HCT116 (cell line): ENCODE data around the gene CALHM1. TPM values are rescaled to one million over a fixed set of nuclear protein-coding genes. Genes with fewer than 3 reads are reported as not detected.

Source experiments
- ATAC-seq: fragments of 200-7000 bp; cut with Tn5 transposase; 2 replicates; pipeline ENCODE4 v1.9.1; 2020; ENCODE audit warnings: mild to moderate bottlenecking, moderate library complexity
- BruUV-seq: library from RNA; stranded (reverse); fragments of 400-500 nt; replicated peaks from 2 replicates; lab custom pipeline; 2021; lab: Mats Ljungman, UMichigan
- CTCF ChIA-PET: fragments of 300-600 bp; sonication (Branson Sonifier 250); formaldehyde crosslinking; loops from one replicate; lab custom pipeline; 2021; ENCODE audit warnings: antibody characterized with exemption; lab: Charles Lee
- POLR2A ChIA-PET: fragments of 300-600, 350-600 bp; sonication (Branson Sonifier 250); formaldehyde crosslinking; loops from one replicate; lab custom pipeline; 2021; ENCODE audit warnings: antibody characterized with exemption; lab: Charles Lee
- RAD21 ChIA-PET, 2 experiments: fragments of 300-600 bp; sonication (Branson Sonifier 250); formaldehyde crosslinking; loops; one replicate each; lab custom pipeline; 2023; ENCODE audit warnings: low total read pairs in 2 of 2; ENCODE audit not compliant: uncharacterized antibody in 2 of 2, unreplicated experiment in 2 of 2, low non-redundant PET in 1 of 2; lab: Charles Lee
- DNase-seq: peaks from one replicate; pipeline ENCODE4 v3.0.0-alpha.2; 2010; ENCODE audit warnings: low read depth, low spot score
- H2AFZ ChIP-seq: fragments of 200-600 bp; shearing (Covaris generic), sonication (generic); 2 replicates; pipeline ENCODE4 v1.6.1; 2017; ENCODE audit warnings: low read depth, mixed run types, mixed read lengths, antibody characterized with exemption, low read length; ENCODE audit not compliant: poor library complexity, severe bottlenecking
- H3K27ac ChIP-seq: 2 replicates; pipeline ENCODE4 v1.5.1; 2012; ENCODE audit warnings: low read depth, low read length
- H3K27me3 ChIP-seq: fragments of 200-600 bp; sonication (generic); 2 replicates; pipeline ENCODE4 v1.6.1; 2016; ENCODE audit warnings: mixed run types, low read length, mixed read lengths; ENCODE audit not compliant: insufficient read depth
- H3K36me3 ChIP-seq, 2 experiments: fragments of 200-500 bp in 1 of 2; fragments of 200-600 bp in 1 of 2; sonication (Bioruptor generic) in 1 of 2; sonication (generic) in 1 of 2; 2 replicates each; pipeline versions ENCODE4 v1.5.1 to v1.6.1; 2014 to 2016; ENCODE audit warnings: low read length in 2 of 2, inconsistent platforms in 1 of 2, mixed read lengths in 1 of 2, mixed run types in 1 of 2; ENCODE audit not compliant: insufficient read depth in 2 of 2, control insufficient read depth in 1 of 2
- H3K4me1 ChIP-seq, 2 experiments: fragments of 200-600 bp in 1 of 2; sonication (generic) in 1 of 2; 2 replicates each; pipeline versions ENCODE4 v1.5.1 to v1.6.1; 2012 to 2017; ENCODE audit warnings: low read length in 2 of 2, inconsistent platforms in 1 of 2, mild to moderate bottlenecking in 1 of 2, mixed read lengths in 1 of 2, mixed run types in 1 of 2, moderate library complexity in 1 of 2; ENCODE audit not compliant: insufficient read depth in 2 of 2, control insufficient read depth in 1 of 2
- H3K4me2 ChIP-seq: fragments of 200-600 bp; sonication (generic); 2 replicates; pipeline ENCODE4 v1.6.1; 2017; ENCODE audit warnings: mixed run types, low read length, mixed read lengths
- H3K4me3 ChIP-seq, 2 experiments: fragments of 200-600 bp in 1 of 2; sonication (generic) in 1 of 2; replicated peaks in 1 of 2; 2 replicates each; pipeline ENCODE4 v1.5.1; 2011 to 2016; ENCODE audit warnings: low read length in 2 of 2, control low read depth in 1 of 2, low read depth in 1 of 2, mild to moderate bottlenecking in 1 of 2, mixed read lengths in 1 of 2, mixed run types in 1 of 2
- H3K79me2 ChIP-seq: fragments of 200-600 bp; sonication (generic); 2 replicates; pipeline ENCODE4 v1.6.1; 2017; ENCODE audit warnings: mild to moderate bottlenecking, mixed run types, low read length, moderate library complexity, mixed read lengths; ENCODE audit not compliant: insufficient read depth
- H3K9ac ChIP-seq: fragments of 200-600 bp; sonication (generic); 2 replicates; pipeline ENCODE4 v1.6.1; 2016; ENCODE audit warnings: low read length, mixed read lengths
- H3K9me2 ChIP-seq: fragments of 200-600 bp; sonication (generic), shearing (Covaris generic); 2 replicates; pipeline ENCODE4 v1.6.1; 2017; ENCODE audit warnings: mixed run types, mild to moderate bottlenecking, moderate library complexity; ENCODE audit not compliant: insufficient read depth
- H3K9me3 ChIP-seq, 2 experiments: fragments of 200-500 bp in 1 of 2; fragments of 200-600 bp in 1 of 2; sonication (Bioruptor generic) in 1 of 2; sonication (generic) in 1 of 2; 2 replicates each; pipeline ENCODE4 v1.6.1; 2014 to 2017; ENCODE audit warnings: low read length in 2 of 2, mixed read lengths in 2 of 2, inconsistent platforms in 1 of 2, low read depth in 1 of 2, mild to moderate bottlenecking in 1 of 2, mixed run types in 1 of 2, moderate library complexity in 1 of 2; ENCODE audit not compliant: control insufficient read depth in 1 of 2, insufficient read depth in 1 of 2
- H4K20me1 ChIP-seq: fragments of 200-600 bp; sonication (generic), shearing (Covaris generic); 2 replicates; pipeline ENCODE4 v1.6.1; 2017; ENCODE audit warnings: mixed run types, mild to moderate bottlenecking, moderate library complexity; ENCODE audit not compliant: insufficient read depth
- ATF3 ChIP-seq: IDR thresholded peaks from 2 replicates; pipeline ENCODE4 v1.6.1; 2012
- CTCF ChIP-seq, 3 experiments: fragments of 200-600 bp in 1 of 3; sonication (generic) in 1 of 3; IDR thresholded peaks in 2 of 3; conservative IDR thresholded peaks in 1 of 3; 2 replicates each; pipeline ENCODE4 v1.5.1; 2012 to 2017; ENCODE audit warnings: low read depth in 2 of 3, low read length in 2 of 3, antibody characterized with exemption in 1 of 3, borderline replicate concordance in 1 of 3, control low read depth in 1 of 3, mild to moderate bottlenecking in 1 of 3, mixed read lengths in 1 of 3, mixed run types in 1 of 3, moderate library complexity in 1 of 3; ENCODE audit not compliant: insufficient read depth in 1 of 3
- ELF1 ChIP-seq: IDR thresholded peaks from 2 replicates; pipeline ENCODE4 v1.6.1; 2012; ENCODE audit warnings: low read depth, borderline replicate concordance
- EZH2phosphoT487 ChIP-seq: fragments of 200-600 bp; IDR thresholded peaks from 2 replicates; pipeline ENCODE4 v1.6.1; 2018; ENCODE audit warnings: antibody characterized with exemption, borderline replicate concordance
- RAD21 ChIP-seq: IDR thresholded peaks from 2 replicates; pipeline ENCODE4 v1.6.1; 2012; ENCODE audit warnings: low read depth, mild to moderate bottlenecking
- REST ChIP-seq: IDR thresholded peaks from 2 replicates; pipeline ENCODE4 v1.6.1; 2012; ENCODE audit warnings: low read depth
- intact Hi-C: fragments of 100-400 bp; cut with micrococcal nuclease; formaldehyde crosslinking; loops from 2 replicates; pipeline ENCODE4 v1.10.0; 2022
- total RNA-seq: library from RNA; stranded (reverse); gene quantifications from one replicate; pipeline ENCODE4 v1.2.1, GENCODE V29; 2021; ENCODE audit not compliant: unreplicated experiment

Gene CALHM1
- total RNA-seq, 1 experiment from 2014 or later, result not detected

- CTCF ChIA-PET, result interaction anchor here (0.7 to 2.3 kb wide), 3 partner anchors 26 to 143 kb away, joined by 3 to 13 read pairs (median 3); partner anchors contain the start of genes ATP5MK and PDCD11
- POLR2A ChIA-PET, result interaction anchor here (1.2 kb wide), 1 partner anchor 10 kb away, joined by 4 read pairs; no protein-coding TSS in a partner anchor
- Histone ChIP-seq H3K4me1 (peaks cover 11 to 55% of the 10 kb centered on the region in 2 experiments; a peak in 3 of 4 replicates), H3K27me3 (no peaks in the 10 kb centered on the region), H3K36me3 (peaks cover 32 to 38% of the 10 kb centered on the region in 2 experiments), H2AFZ (no peak overlapping the region), H3K4me2 (peak overlapping the region; percentile 99)
- RAD21 ChIA-PET, result interaction anchor here in 1 of 2 experiments (1.2 kb wide), 1 partner anchor 36 kb away, joined by 3 read pairs; no protein-coding TSS in a partner anchor
- no peak for ATAC-seq
- intact Hi-C loops, result loop anchor here (2.0 kb wide), 1 partner anchor 33 kb away; no protein-coding TSS in a partner anchor
- TF ChIP-seq RAD21 (no peak), CTCF (IDR thresholded peaks at IDR 0.05 in 2 of 3, conservative IDR thresholded peaks at IDR 0.05 in 1 of 3; ENCODE audit: borderline replicate concordance in 1 of 3, insufficient read depth in 1 of 3, low read depth in 2 of 3, low read length in 2 of 3) (no peak), ATF3 (no peak), EZH2phosphoT487 (no peak), ELF1 (no peak), REST (no peak)
- TF ChIP-seq, all 23 proteins: peak for 0
- Histone ChIP-seq H3K27ac (peak overlapping the region; percentile 83), H3K9me3 (no peaks in the 10 kb centered on the region), H3K79me2 (peaks cover 9% of the 10 kb centered on the region; the same call in 1 of the 2 replicates), H3K9ac (peak overlapping the region; percentile 88), H3K4me3 (peak overlapping the region; percentile 89 to 93), H3K9me2 (no peaks in the 10 kb centered on the region), H4K20me1 (no peaks in the 10 kb centered on the region)
- DNase-seq, result no peak
- BruUV-seq, result TSS peak; percentile 42
These were observed 8.5 kb downstream of the CALHM1 start for GRCh38 chr10:103450201-103450695.
